Measurements from ENCODE around the gene RGS18.
"Not testable (repeated sequence)": the region's sequence is repeated elsewhere in the genome, so short reads cannot be mapped to it uniquely, and the experiment has no call there.

The RGS18 gene

DNA sequence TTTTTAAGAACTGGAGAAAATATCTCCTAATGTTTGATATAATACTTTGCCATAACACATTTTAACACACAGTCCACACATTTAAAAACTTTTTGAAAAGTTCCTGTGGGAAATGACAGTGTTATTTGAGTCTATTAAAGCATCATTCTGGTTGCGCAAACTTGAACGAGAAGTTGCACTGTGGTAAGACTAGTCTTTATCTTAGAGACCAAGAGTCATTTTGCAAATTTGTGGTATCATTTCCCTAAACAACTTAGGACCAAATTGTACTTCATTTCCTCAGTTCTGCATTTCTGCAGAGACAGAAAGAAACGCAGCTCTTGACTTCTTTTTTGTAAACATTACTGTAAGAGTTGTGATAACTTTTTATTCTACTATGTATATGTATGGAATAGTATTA lies at the start of gene RGS18:
TSS of gene RGS18 (plus strand) at position 282 of the 400 bp plus-strand sequence. CDS start 176 bp downstream, outside the sequence.
- no peak for DNase-seq (ENCODE audit: low read depth in 2 of 2)

GRCh38 chr1:192109576-192109975 lies 48.7 kb upstream of the RGS18 start:
- DNase-seq (ENCODE audit: low read depth in 2 of 2), result no peak

DNA sequence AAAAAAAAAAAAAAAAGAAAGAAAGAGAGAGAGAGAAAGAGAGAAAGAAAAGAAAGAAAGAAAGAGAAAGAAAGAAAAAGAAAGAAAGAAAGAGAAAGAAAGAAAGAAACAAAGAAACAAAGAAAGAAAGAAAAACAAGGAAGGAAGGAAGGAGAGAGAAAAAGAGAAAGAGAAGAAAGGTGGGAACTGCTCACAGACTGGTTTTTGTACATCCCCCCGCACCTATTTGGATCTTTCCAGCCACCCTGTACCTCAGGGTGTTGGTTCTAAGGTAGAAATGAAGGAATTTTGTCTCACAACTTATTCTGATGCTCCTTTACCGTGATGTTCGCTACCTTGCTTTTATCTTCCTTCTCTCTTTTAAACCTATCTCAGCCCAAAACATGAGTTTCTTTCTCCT lies 43.3 kb upstream of the RGS18 start:
- DNase-seq (ENCODE audit: low read depth in 2 of 2), result no peak

DNA sequence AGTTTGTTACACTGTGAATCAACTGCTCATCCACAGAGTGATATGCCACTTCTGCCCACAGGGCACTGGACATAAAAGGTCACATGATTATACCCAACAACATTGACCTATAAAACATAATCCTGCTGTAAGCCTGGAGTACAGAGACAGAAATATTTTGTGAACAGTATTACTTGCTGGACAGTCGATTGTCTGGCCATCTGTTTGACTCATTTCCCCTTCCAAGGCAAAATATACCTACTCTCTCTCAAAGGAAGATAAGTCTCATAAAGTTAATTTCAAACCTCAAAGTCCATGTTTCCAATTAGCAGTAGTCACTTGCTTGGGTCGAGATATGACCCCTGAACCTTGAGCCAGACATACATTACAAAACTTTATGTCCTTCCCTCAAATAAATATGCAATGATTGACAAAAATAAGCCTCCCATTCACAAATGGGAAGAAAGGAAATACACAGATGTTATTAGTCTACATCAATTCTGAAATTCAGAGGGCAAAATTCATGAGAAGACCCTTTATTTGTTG lies 39.3 kb upstream of the RGS18 start:
- DNase-seq (ENCODE audit: low read depth in 2 of 2), result no peak

GRCh38 chr1:192119701-192120100 lies 38.6 kb upstream of the RGS18 start:
- no peak for DNase-seq (ENCODE audit: low read depth in 2 of 2)

DNA sequence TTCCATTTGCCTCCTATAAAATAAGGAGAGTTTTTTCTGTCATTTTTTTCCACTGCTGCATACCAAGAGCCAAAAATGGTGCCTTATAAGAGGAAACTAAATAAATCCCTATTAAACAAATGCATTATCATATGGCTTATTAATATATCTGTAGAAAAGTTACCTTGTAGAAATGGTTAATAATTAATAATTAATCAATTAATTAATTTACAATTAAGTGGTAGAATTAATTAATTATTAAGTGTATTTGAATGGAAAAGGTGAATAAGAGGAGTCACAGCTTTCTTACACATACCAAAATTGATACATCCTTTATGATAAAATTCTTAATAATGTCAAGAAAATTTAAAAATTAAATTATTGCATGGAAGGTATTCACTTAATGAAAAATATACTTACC lies 35.6 kb upstream of the RGS18 start:
- DNase-seq (ENCODE audit: low read depth in 2 of 2), result no peak

DNA sequence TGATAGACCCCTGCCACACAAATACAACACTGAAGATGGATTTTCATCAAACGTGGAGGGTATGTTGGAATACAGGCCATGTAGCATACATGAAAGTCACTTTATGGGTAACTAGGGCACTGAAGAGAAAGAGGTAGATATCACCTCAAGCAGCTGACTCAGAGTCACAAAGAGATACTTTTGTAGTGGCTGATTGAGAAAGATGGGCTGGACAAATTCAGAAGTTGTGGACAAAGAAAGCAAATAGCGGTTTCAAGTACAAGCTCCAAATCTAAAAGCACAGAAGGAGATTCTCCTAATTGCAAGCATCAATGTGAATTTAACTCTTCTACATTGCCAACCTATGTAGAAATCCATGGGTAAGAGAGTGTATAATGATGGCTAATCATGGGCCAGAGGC lies 35.0 kb upstream of the RGS18 start:
- no peak for DNase-seq (ENCODE audit: low read depth in 2 of 2)

DNA sequence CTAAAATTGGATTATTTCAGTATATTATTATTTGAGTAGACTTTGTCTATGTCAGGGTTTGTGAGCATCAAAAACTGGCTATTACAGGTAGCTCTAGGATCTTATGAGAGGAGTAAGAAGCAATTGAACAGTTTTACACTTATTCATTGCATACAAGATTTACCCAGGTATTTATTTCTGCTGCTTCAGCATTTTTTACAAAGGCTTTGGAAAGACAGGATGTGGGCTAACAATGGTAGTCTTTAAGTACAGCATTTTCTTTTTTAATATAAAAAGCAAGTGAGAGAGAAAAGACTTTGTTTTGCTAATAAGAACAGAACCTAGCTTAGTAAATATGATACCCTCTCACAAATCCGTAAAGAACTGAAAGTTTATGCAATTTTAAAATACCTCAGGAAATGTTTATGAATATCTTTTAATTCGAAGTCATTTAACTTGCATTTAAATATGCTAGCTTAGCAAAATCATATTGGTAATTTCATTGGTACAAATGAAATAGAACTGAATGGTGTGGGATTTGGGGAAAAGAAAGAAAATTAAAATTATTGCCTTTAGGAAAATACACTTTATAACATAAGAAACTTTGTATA lies 32.1 kb upstream of the RGS18 start:
- DNase-seq (ENCODE audit: low read depth in 2 of 2), result no peak

GRCh38 chr1:192130175-192130574 lies 28.1 kb upstream of the RGS18 start:
- no peak for DNase-seq (ENCODE audit: low read depth in 2 of 2)

DNA sequence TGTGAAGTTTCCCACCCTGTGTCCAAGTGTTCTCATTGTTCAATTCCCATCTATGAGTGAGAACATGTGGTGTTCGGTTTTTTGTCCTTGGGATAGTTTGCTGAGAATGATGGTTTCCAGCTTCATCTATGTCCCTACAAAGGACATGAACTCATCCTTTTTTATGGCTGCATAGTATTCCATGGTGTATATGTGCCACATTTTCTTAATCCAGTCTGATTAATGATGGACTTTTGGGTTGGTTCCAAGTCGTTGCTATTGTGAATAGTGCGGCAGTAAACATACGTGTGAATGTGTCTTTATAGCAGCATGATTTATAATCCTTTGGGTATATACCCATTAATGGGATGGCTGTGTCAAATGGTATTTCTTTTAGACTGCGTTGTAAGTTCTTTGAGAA lies 27.4 kb upstream of the RGS18 start:
- DNase-seq (ENCODE audit: low read depth in 2 of 2), result not testable (repeated sequence)

- DNase-seq (ENCODE audit: low read depth in 2 of 2), result no peak
Measured at GRCh38 chr1:192131914-192132313, 26.3 kb upstream of the RGS18 start.

DNA sequence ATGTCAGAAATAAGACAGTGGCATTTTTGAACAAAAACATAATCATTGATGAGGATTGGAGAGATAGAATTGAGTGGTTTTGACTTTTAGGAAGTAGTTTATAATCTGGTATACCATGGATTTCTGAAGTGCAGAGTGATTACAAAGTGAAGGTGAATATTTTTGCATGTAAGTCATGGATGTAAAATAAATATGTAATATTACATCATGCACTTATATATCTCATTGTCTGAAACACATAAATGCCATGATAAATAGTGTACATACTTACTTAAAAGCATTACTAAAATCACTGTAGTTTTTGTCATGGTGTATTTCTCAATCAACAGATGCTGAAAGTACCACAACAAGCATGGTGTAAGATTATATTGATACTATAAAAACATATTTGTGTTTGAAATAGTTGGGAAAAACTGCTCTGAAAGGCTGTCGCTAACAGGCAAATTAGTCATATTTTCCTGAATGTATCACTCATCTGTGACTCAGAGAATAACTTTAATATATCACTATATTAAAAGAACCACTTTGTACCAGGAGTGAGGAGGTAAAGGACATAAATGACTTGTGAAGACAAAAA lies 24.8 kb upstream of the RGS18 start:
- peak; percentile 44 to 60 for DNase-seq (ENCODE audit: low read depth in 2 of 2)

DNA sequence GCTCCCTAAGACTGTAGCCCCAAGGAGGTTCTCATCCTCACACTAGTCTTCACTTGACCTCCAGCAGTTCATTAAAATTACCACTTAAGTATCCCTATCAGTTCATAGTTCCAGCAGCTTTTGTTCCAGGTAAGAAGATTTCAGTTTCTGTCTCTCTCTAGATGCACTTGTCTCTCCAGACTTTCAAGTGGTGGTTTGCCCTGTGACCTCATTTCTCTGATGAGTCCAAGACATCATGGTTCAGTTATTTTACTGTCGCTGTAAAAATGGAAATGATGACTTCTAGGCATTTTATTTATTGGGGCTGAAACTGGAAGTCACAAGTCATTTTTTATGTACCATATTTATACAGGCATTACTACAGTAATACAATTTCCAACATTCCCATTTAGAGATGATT lies 17.9 kb upstream of the RGS18 start:
- no peak for DNase-seq (ENCODE audit: low read depth in 2 of 2)

DNA sequence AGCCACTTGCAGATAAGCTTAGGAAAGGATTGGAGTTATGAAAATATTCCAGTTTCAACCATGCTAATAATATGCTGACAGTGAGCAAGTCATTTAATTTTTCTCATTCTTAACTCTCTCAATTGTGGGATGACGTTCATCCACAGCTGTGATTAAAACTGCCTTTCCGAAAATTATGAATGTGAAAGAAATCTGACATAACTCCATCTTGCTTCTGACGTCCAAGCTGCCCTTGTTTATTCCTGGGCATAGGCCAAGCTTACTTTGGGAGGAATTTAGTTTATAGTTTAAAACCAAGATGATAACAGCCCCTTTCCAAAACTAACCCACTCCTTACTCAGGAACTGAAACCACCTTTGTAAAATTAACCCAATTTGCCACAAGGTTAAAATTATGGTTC lies 11.0 kb upstream of the RGS18 start:
- no peak for DNase-seq (ENCODE audit: low read depth in 2 of 2)

DNA sequence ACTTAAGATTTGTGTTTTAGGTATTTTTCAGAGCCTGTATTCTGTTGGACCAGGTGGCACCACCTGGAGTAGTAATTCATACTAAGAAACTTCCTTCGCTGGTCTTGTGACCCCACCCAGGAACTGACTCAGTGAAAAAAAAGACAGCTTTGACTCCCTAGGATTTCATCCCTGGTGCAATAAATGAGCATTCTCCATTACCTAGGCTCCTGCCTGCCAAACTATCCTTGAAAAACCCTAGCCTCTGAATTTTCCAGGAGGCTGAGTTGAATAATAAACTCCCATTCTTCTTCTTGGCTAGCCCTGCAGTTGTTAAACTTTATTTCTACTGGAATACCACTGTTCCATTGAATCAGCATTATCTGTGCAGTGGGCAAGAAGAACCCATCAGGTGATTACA lies 10.6 kb upstream of the RGS18 start:
- peak in 1 of 2 experiments; percentile 14 for DNase-seq (ENCODE audit: low read depth in 2 of 2)

DNA sequence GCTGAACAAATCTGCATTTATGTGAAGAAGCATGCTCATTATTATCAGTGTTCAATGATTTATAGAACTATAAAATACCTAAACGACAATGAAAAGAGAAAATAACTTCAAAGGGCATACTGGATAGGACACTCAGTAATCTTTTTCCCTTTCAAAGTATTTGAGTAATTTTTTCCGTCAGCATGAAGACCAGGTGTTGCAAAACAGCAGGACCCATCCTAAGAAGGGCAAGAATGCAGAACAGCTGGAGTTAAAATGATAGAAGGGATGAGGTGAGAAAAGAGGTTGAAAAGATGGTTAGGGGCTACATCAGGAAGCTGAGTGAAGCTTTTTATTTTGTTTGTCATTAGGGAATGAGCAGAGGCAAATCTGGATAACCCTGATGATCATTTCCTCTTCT lies 7.1 kb upstream of the RGS18 start:
- DNase-seq (ENCODE audit: low read depth in 2 of 2), result no peak

- DNase-seq (ENCODE audit: low read depth in 2 of 2), result peak; percentile 39 to 40
Measured at GRCh38 chr1:192153276-192153675, 5.0 kb upstream of the RGS18 start.

- no peak for DNase-seq (ENCODE audit: low read depth in 2 of 2)
Measured at GRCh38 chr1:192157067-192157466, 1.2 kb upstream of the RGS18 start.

- DNase-seq (ENCODE audit: low read depth in 2 of 2), result no peak
Measured at GRCh38 chr1:192159014-192159413, 752 bp downstream of the RGS18 start.

DNA sequence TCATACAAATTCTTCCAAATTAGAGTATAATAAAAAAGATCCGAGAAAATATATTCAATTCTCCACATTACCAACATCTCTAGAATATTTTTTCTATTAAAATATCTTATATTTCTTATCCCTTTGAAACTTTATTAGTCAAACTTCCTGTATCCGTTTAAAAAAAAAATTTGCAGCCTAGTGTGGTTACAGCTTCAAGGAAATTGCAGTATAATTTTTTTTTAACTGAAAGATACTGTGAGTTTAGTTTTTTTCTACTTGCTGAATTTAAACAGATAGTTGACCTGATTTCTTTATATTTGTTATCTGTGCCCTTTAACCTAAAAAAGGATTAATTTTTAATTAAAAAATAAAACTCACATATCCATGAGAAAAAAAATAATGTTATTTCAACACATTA lies 1.5 kb downstream of the RGS18 start:
- DNase-seq (ENCODE audit: low read depth in 2 of 2), result no peak

- DNase-seq (ENCODE audit: low read depth in 2 of 2), result no peak
Measured at GRCh38 chr1:192160196-192160595, 1.9 kb downstream of the RGS18 start.

- no peak for DNase-seq (ENCODE audit: low read depth in 2 of 2)
Measured at GRCh38 chr1:192161976-192162375, 3.7 kb downstream of the RGS18 start.

GRCh38 chr1:192162376-192162775 lies 4.1 kb downstream of the RGS18 start:
- no peak for DNase-seq (ENCODE audit: low read depth in 2 of 2)

GRCh38 chr1:192165002-192165401 lies 6.7 kb downstream of the RGS18 start:
- not testable (repeated sequence) for DNase-seq (ENCODE audit: low read depth in 2 of 2)
